Activated CD8-positive, alpha-beta memory T cell treated with anti-CD3 and anti-CD28 coated beads, Interleukin-2, amount 10 ng/mL, durations not matched to agents 7 days and 5 days (primary cell): ENCODE data around the gene PFDN2. TPM values are rescaled to one million over a fixed set of nuclear protein-coding genes. Genes with fewer than 3 reads are reported as not detected.

Experiments used
- ATAC-seq: fragments of 150-1000 bp; cut with Tn5 transposase; one replicate; pipeline ENCODE4 v1.10.0; 2021; ENCODE audit warnings: moderate library complexity
- CTCF ChIA-PET: fragments of 350-600 bp; sonication (Branson Sonifier 250); formaldehyde crosslinking; loops from one replicate; lab custom pipeline; 2021; ENCODE audit warnings: antibody characterized with exemption; lab: Charles Lee
- DNase-seq: peaks from one replicate; pipeline ENCODE4 v3.0.0-alpha.2; 2020
- H3K27ac Mint-ChIP-seq: one replicate; pipeline ENCODE4 v1.8.0; 2021; ENCODE audit warnings: mild to moderate bottlenecking, mixed read lengths
- H3K27me3 Mint-ChIP-seq: one replicate; pipeline ENCODE4 v1.8.0; 2021; ENCODE audit warnings: mixed read lengths
- H3K36me3 Mint-ChIP-seq: one replicate; pipeline ENCODE4 v1.8.0; 2021; ENCODE audit warnings: mild to moderate bottlenecking, mixed read lengths
- H3K4me1 Mint-ChIP-seq: one replicate; pipeline ENCODE4 v1.8.0; 2021; ENCODE audit warnings: mixed read lengths
- H3K4me3 Mint-ChIP-seq: one replicate; pipeline ENCODE4 v1.8.0; 2021; ENCODE audit warnings: mild to moderate bottlenecking, moderate library complexity, mixed read lengths
- H3K9me3 Mint-ChIP-seq: one replicate; pipeline ENCODE4 v1.8.0; 2022; ENCODE audit warnings: low read depth, mixed read lengths
- total RNA-seq, 2 experiments: library from RNA; stranded (reverse); gene quantifications; one replicate each; pipeline ENCODE4 v1.2.3, GENCODE V29; 2021

PFDN2 gene
- total RNA-seq, 2 experiments from 2014 or later = 82.8 to 98.5 TPM

GRCh38 chr1:161092621-161093028, 25.2 kb downstream of the PFDN2 start:
- CTCF ChIA-PET = interaction anchor here (0.8 to 1.6 kb wide), 3 partner anchors 22 to 54 kb away, joined by 3 to 4 read pairs (median 3); partner anchors contain the start of gene TSTD1
- Mint-ChIP-seq H3K9me3 (no peaks in the 10 kb centered on the region), H3K27ac (peak overlapping the region; percentile 33), H3K27me3 (no peaks in the 10 kb centered on the region), H3K4me3 (no peak overlapping the region), H3K4me1 (peaks cover 33% of the 10 kb centered on the region), H3K36me3 (no peaks in the 10 kb centered on the region)
- ATAC-seq (peak; percentile 67), DNase-seq (peak; percentile 49)

DNA sequence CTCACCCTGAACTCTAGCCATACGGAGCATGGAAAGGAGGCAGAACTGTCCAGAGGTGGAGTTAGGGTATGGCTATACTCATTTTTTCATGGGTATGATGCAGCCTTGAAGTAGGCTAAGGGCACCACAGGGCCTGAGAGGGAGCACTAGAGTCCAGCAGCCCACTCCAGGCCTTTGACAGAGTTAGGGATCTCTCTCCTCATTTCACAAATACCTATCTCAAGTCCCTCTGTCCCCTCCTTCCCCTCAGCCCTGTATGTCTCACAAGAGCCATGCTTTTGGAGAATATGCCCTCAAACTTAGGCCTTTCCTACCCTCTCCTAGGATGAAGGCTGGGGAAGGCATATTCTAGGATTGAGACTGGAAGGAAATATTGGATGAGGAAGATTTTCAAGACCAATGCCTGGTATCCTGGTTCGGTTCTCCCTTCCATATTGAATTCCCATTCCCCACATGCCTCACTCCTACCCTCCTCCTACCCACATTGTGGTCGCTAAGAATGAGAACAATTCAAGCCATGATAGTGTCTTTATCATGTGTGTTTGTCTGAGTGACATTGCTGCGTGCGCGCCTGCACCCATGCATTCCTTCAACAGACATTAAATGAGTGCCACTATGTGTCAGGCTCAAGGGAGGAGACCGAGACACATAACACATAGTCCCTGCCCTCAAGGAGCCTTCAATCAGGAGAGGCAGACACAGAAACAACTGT, 25.9 kb downstream of the PFDN2 start:
- Mint-ChIP-seq H3K4me1 (peaks cover 28% of the 10 kb centered on the region), H3K27ac (no peak overlapping the region), H3K9me3 (no peaks in the 10 kb centered on the region), H3K27me3 (no peaks in the 10 kb centered on the region), H3K36me3 (no peaks in the 10 kb centered on the region), H3K4me3 (no peak overlapping the region)
- DNase-seq = no peak
- CTCF ChIA-PET = interaction anchor here (0.8 kb wide), 1 partner anchor 21 kb away, joined by 3 read pairs; no protein-coding TSS in a partner anchor
- ATAC-seq = no peak

- no peaks in the 10 kb centered on the region for H3K9me3 Mint-ChIP-seq
- no peak overlapping the region for H3K27ac Mint-ChIP-seq
- CTCF ChIA-PET = interaction anchor here (0.5 to 1.3 kb wide), 3 partner anchors 10 to 93 kb away, joined by 3 read pairs; no protein-coding TSS in a partner anchor
- DNase-seq (no peak), ATAC-seq (no peak)
- peaks cover 25% of the 10 kb centered on the region for H3K4me1 Mint-ChIP-seq
- no peak overlapping the region for H3K4me3 Mint-ChIP-seq
- H3K36me3 Mint-ChIP-seq = no peaks in the 10 kb centered on the region
- H3K27me3 Mint-ChIP-seq = no peaks in the 10 kb centered on the region
Observed at GRCh38 chr1:161091093-161091492, 26.7 kb downstream of the PFDN2 start.

DNA sequence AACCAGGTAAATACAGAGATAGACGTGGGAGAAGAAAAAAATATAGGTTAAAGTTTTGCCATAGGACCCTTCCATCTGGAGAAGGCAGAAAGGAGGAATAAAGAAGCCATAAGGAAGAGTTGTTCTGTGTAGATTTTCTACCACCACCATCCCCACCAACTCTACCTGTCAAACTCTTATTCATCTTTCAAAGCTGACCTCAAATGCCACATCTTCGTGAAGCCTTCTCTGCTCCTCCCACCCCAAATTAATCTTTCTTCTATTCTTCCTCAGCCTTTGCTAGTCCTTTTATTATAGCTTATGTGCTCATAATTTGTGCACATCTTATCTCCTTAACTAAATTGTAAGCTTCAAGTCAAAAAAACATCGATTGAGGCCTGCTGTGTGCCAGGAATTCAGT, 27.2 kb downstream of the PFDN2 start:
- Mint-ChIP-seq H3K4me3 (no peak overlapping the region), H3K27me3 (no peaks in the 10 kb centered on the region), H3K9me3 (no peaks in the 10 kb centered on the region), H3K27ac (no peak overlapping the region), H3K36me3 (no peaks in the 10 kb centered on the region), H3K4me1 (peaks cover 25% of the 10 kb centered on the region)
- DNase-seq = no peak
- no peak for ATAC-seq
- CTCF ChIA-PET = interaction anchor here (0.5 to 2.0 kb wide), 4 partner anchors 9 to 93 kb away, joined by 3 to 4 read pairs (median 3); no protein-coding TSS in a partner anchor

DNA sequence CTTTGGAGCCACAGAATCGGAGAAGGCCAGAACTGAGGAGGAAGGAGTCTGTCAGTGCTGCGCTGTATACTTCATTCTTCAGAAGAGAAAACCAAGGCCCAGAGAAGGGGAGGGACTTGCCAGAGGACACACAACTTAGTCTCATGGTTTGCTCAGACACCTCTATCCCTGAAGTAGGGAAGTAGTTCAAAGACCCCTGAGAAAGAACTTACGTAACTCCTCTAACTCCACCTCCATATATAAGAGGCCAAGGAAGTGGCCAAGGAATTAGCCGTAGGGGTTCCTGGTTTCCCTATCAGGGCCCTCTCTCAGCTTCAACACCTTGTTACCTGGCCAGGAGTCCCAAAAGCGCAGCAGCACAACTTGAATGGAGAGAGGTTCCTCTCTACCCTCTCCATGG, 27.9 kb downstream of the PFDN2 start:
- ATAC-seq = no peak
- H3K4me3 Mint-ChIP-seq = no peak overlapping the region
- H3K36me3 Mint-ChIP-seq = no peaks in the 10 kb centered on the region
- no peak overlapping the region for H3K27ac Mint-ChIP-seq
- no peaks in the 10 kb centered on the region for H3K27me3 Mint-ChIP-seq
- H3K9me3 Mint-ChIP-seq = no peaks in the 10 kb centered on the region
- peaks cover 25% of the 10 kb centered on the region for H3K4me1 Mint-ChIP-seq
- CTCF ChIA-PET = interaction anchor here (0.7 to 2.0 kb wide), 3 partner anchors 9 to 21 kb away, joined by 3 to 4 read pairs (median 3); no protein-coding TSS in a partner anchor
- DNase-seq = no peak

DNA sequence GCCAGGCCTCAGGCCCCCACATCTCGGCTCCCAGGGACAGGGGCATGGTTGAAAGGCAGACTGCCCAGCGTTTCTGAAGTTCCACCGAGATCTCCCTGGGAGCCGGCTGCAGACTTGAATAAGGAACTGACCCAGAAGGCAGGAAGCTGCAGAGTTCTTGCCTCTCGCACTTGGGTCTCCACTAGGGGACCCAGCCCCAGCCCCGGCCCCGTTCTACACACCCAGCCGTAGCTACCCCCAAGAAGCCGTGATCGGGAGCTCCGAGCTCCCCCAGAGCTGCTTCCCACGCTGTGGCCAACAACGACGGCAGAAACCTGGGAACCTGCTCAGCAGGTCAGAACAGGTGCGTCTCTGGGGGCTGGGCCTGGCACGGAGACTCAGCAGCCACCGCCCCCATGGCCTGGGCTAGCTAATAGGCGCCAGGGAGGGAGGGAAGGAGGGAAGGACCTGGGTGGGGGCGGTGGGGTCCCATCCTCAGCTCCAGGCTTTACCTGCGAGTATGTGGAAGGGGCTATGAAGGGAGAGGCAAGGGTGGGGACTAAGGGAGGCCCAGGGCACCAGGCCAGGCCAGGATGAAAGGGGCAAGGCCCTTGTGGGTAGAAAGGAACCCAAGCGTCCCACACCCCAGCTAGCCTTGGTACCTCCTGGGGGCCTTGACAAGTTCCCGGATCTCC, 28.4 kb downstream of the PFDN2 start, which contains the start of gene NECTIN4:
Gene NECTIN4, minus strand, starts transcription at position 308 of the 674 bp plus-strand sequence. Its CDS starts 262 bp downstream, at position 46.
- CTCF ChIA-PET = interaction anchor here (0.7 to 2.0 kb wide), 3 partner anchors 8 to 21 kb away, joined by 3 to 4 read pairs (median 4); partner anchors contain the start of gene KLHDC9
- no peaks in the 10 kb centered on the region for H3K36me3 Mint-ChIP-seq
- ATAC-seq (no peak), DNase-seq (no peak)
- no peaks in the 10 kb centered on the region for H3K9me3 Mint-ChIP-seq
- H3K27ac Mint-ChIP-seq = no peak within 1 kb of the TSS
- no peak within 1 kb of the TSS for H3K4me3 Mint-ChIP-seq
- no peaks in the 10 kb centered on the region for H3K27me3 Mint-ChIP-seq
- peaks cover 22% of the 10 kb centered on the region for H3K4me1 Mint-ChIP-seq

DNA sequence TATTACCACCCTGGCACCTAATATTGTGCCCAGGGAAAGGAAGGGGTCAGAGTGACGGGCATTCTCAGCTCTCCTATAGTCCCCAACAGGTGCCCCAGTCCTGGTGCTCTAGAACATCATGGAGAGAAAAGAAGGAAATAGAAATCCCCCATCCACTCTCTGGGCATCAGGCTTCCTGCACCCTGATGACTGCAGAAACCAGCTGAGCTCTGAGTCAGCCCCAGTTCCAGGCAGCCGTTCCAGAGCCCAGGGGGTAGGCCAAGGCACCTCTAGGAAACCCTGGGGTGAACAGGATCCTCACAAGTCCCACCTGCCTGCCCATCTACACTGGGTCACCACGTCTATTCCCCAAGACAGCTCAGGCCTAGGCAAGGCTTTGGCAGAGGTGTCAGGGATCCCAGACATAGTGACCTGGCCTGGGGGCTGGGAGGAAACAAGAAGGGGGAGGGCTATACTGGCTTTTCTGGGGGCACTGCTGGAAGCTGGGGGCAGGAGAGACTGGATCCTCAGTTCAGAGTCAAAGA, 29.2 kb downstream of the PFDN2 start:
- Mint-ChIP-seq H3K27ac (no peak overlapping the region), H3K9me3 (no peaks in the 10 kb centered on the region), H3K4me3 (no peak overlapping the region), H3K4me1 (peaks cover 22% of the 10 kb centered on the region), H3K27me3 (no peaks in the 10 kb centered on the region), H3K36me3 (no peaks in the 10 kb centered on the region)
- ATAC-seq (no peak), DNase-seq (no peak)
- CTCF ChIA-PET = interaction anchor here (0.6 to 2.0 kb wide), 3 partner anchors 9 to 54 kb away, joined by 3 to 4 read pairs (median 4); partner anchors contain the start of gene KLHDC9

GRCh38 chr1:161086457-161086856, 31.4 kb downstream of the PFDN2 start:
- Mint-ChIP-seq H3K9me3 (no peaks in the 10 kb centered on the region), H3K27me3 (no peaks in the 10 kb centered on the region), H3K27ac (no peak overlapping the region), H3K4me1 (peaks cover 9% of the 10 kb centered on the region), H3K4me3 (no peak overlapping the region), H3K36me3 (no peaks in the 10 kb centered on the region)
- no peak for ATAC-seq
- CTCF ChIA-PET = interaction anchor here (1.2 to 4.8 kb wide), 3 partner anchors 11 to 16 kb away, joined by 3 to 22 read pairs (median 6); partner anchors contain the start of genes ARHGAP30 and KLHDC9
- no peak for DNase-seq

- DNase-seq = no peak
- Mint-ChIP-seq H3K27ac (no peak overlapping the region), H3K4me1 (peaks cover 3% of the 10 kb centered on the region), H3K4me3 (no peak overlapping the region), H3K27me3 (no peaks in the 10 kb centered on the region), H3K36me3 (no peaks in the 10 kb centered on the region), H3K9me3 (no peaks in the 10 kb centered on the region)
- CTCF ChIA-PET = interaction anchor here (1.7 to 4.8 kb wide), 2 partner anchors 12 to 15 kb away, joined by 6 to 22 read pairs; partner anchors contain the start of genes ARHGAP30 and KLHDC9
- no peak for ATAC-seq
Observed at GRCh38 chr1:161085165-161085564, 32.7 kb downstream of the PFDN2 start.

DNA sequence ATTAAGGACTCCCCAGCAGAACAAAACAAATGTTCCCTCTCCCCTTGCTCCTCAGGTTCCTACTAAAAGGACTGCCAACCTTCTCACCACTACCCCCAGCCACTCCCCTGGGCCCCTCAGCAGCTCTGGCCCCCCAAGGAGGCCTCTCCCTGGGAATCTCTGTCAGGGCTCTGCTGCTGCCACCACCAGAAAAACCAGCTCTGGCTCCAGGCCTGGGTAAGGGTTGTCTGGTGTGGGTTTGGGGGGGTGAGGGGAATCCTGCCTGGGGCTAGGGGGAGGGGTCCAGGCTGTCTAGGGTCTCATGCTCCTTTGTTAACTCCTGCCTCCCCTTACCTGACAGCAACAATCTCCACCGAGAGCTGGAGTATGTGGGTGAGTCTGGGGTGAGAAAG, 33.2 kb downstream of the PFDN2 start:
- ATAC-seq = no peak
- H3K36me3 Mint-ChIP-seq = no peaks in the 10 kb centered on the region
- peaks cover 9% of the 10 kb centered on the region for H3K4me1 Mint-ChIP-seq
- no peak for DNase-seq
- H3K27me3 Mint-ChIP-seq = no peaks in the 10 kb centered on the region
- H3K4me3 Mint-ChIP-seq = no peak overlapping the region
- no peaks in the 10 kb centered on the region for H3K9me3 Mint-ChIP-seq
- H3K27ac Mint-ChIP-seq = no peak overlapping the region
- CTCF ChIA-PET = interaction anchor here (4.8 kb wide), 1 partner anchor 13 kb away, joined by 22 read pairs; the partner anchor contains the start of gene KLHDC9

GRCh38 chr1:161083748-161084596, 33.9 kb downstream of the PFDN2 start:
- peaks cover 12% of the 10 kb centered on the region for H3K4me1 Mint-ChIP-seq
- no peak for ATAC-seq
- CTCF ChIA-PET = interaction anchor here (2.2 to 4.8 kb wide), 3 partner anchors 12 to 15 kb away, joined by 5 to 22 read pairs (median 12); partner anchors contain the start of gene KLHDC9
- no peaks in the 10 kb centered on the region for H3K36me3 Mint-ChIP-seq
- H3K27me3 Mint-ChIP-seq = no peaks in the 10 kb centered on the region
- H3K9me3 Mint-ChIP-seq = no peaks in the 10 kb centered on the region
- DNase-seq = no peak
- H3K27ac Mint-ChIP-seq = no peak overlapping the region
- no peak overlapping the region for H3K4me3 Mint-ChIP-seq

DNA sequence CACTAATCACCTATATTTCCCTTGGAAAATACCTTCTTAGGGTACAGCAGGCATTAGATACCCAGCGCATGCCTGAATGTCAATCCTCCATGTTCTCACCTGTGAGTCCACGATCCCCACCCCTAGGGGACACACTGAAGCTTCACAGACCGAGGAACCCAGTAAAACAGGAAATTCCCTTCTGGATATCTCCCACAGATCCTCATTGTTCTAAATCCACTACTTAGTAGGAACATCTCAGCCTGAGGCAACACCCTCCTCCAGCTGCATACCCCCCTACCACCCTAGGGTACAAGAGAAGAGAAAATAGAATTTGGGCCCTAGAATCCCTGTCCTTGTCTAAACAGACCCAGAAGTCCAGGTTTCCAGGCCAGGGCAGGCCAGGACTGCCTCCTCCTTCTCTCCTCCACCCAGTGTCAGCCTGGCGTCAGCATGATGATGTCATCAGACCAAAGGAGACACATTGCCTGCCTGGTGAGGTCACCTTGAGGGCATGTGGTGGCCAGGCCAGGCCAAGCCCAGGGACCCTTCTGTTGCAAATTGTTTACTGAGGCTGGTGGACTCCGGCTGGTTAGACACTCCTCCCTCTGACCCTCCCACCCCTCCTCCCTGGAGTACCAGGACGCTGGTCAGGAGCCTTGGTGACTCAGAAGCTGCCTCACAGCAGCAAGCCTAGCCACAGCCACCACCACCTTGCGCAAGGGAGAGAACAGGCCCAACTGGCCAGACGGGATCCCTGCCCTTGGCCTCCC, 34.7 kb downstream of the PFDN2 start:
- DNase-seq (no peak), ATAC-seq (no peak)
- H3K4me3 Mint-ChIP-seq = no peak overlapping the region
- no peak overlapping the region for H3K27ac Mint-ChIP-seq
- peaks cover 12% of the 10 kb centered on the region for H3K4me1 Mint-ChIP-seq
- no peaks in the 10 kb centered on the region for H3K9me3 Mint-ChIP-seq
- no peaks in the 10 kb centered on the region for H3K36me3 Mint-ChIP-seq
- H3K27me3 Mint-ChIP-seq = no peaks in the 10 kb centered on the region
- CTCF ChIA-PET = interaction anchor here (2.2 to 4.8 kb wide), 3 partner anchors 12 to 14 kb away, joined by 5 to 22 read pairs (median 12); partner anchors contain the start of gene KLHDC9
